Gastroesophageal sphincter (tissue), 4 donors: ENCODE measurements around the gene TRABD2B. TPM values are rescaled to one million over a fixed set of nuclear protein-coding genes. Genes with fewer than 3 reads are reported as not detected.

Experiments used
- ATAC-seq: fragments of 150-250 bp; one replicate; pipeline ENCODE4 v1.9.1; 2016; ENCODE audit warnings: mild to moderate bottlenecking, moderate library complexity
- H3K27ac ChIP-seq, 4 donors: fragments of 200-600 bp; sonication (generic) in 3 of 4; 1 replicate in 3 of 4; 2 replicates in 1 of 4; pipeline ENCODE4 v1.5.1; 2016 to 2019
- H3K27me3 ChIP-seq: fragments of 200-600 bp; sonication (generic); one replicate; pipeline ENCODE4 v1.5.1; 2019
- H3K36me3 ChIP-seq, 2 donors: fragments of 200-600 bp; sonication (generic); one replicate each; pipeline ENCODE4 v1.5.1; 2019; ENCODE audit warnings: control low read depth in 1 of 2
- H3K4me1 ChIP-seq, 3 donors: fragments of 200-600 bp; sonication (generic); 1 replicate in 2 of 3; 2 replicates in 1 of 3; pipeline ENCODE4 v1.5.1; 2016 to 2019; ENCODE audit warnings: control low read depth in 2 of 3
- H3K4me3 ChIP-seq, 2 donors: fragments of 200-600 bp; sonication (generic); one replicate each; pipeline ENCODE4 v1.5.1; 2019; ENCODE audit warnings: mild to moderate bottlenecking in 1 of 2, moderate library complexity in 1 of 2
- H3K9me3 ChIP-seq, 3 donors: fragments of 200-600 bp; sonication (generic); one replicate each; pipeline ENCODE4 v1.5.1; 2017 to 2019; ENCODE audit warnings: control low read depth in 2 of 3
- EP300 ChIP-seq: sonication (generic); formaldehyde crosslinking; IDR thresholded peaks from one replicate; pipeline ENCODE4 v1.6.1; 2017; ENCODE audit warnings: antibody characterized with exemption, mild to moderate bottlenecking
- POLR2A ChIP-seq, 2 donors: fragments of 450-650 bp; IDR thresholded peaks; one replicate each; pipeline ENCODE4 v1.6.1; 2017; ENCODE audit warnings: antibody characterized with exemption in 2 of 2, mild to moderate bottlenecking in 2 of 2, moderate library complexity in 1 of 2
- POLR2AphosphoS5 ChIP-seq: sonication (generic); formaldehyde crosslinking; IDR thresholded peaks from one replicate; pipeline ENCODE4 v1.6.1; 2017; ENCODE audit warnings: antibody characterized with exemption
- WGBS, 2 donors: methylation state at CpG; one replicate each; pipeline ENCODE4 v1.1.5; 2018; ENCODE audit warnings: low coverage in 1 of 2; 5-methylcytosine and 5-hydroxymethylcytosine counted together
- total RNA-seq, 4 donors: library from RNA; depleted of rRNA; stranded (reverse); fragments of >200 nt; gene quantifications; one replicate each; pipeline ENCODE4 v1.1.0, GENCODE V29; 2016
- TF ChIP-seq, protein P1 (sequence below), 4 experiments: fragments of 200-600 bp in 2 of 4; fragments of 450-650 bp in 2 of 4; sonication (generic) in 1 of 4; IDR thresholded peaks; one replicate each; pipeline ENCODE4 v1.5.1; 2017 to 2019; ENCODE audit warnings: antibody characterized with exemption in 4 of 4, mild to moderate bottlenecking in 2 of 4, moderate library complexity in 2 of 4

Gene TRABD2B
- total RNA-seq, 4 donors from 2014 or later = 2.6 to 6.5 (median 3.4) TPM

DNA sequence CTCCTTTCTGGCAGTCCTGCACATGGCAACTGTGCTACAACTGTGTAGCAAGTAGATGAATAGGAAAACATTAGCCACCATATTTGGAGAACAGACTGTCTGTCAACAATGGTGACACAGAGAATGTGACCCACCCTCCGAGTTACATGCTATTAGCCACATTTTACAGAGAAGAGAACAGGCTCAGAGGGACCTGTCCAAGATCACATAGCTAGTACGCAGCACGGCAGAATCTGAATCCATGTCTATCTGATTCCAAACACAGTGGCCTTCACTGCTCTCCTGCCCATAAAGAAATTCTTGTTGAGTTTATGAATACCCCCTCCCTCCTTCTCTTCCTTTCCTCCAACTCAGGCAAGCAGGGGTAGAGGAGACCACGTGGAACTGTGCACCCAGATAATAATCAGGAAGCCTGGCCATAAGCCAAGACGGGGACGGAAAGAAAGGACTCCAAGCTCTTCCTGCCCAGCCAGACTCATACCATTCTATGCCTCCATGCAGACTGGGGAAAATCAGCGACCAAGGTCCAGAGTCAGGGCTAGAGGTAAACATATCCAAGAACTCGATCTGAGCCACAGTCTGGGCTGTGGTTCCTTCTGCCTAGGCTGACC, 78.8 kb downstream of the TRABD2B start:
- no peaks in the 10 kb centered on the region for H3K36me3 ChIP-seq
- 77 to 85% methylated on average over 4 to 7 of the region's 8 CpGs for WGBS, 2 donors
- H3K9me3 ChIP-seq = no peaks in the 10 kb centered on the region
- TF ChIP-seq POLR2A (IDR thresholded peaks at IDR 0.05) (no peak), POLR2AphosphoS5 (no peak), EP300 (no peak)
- TF ChIP-seq, protein P1, sequence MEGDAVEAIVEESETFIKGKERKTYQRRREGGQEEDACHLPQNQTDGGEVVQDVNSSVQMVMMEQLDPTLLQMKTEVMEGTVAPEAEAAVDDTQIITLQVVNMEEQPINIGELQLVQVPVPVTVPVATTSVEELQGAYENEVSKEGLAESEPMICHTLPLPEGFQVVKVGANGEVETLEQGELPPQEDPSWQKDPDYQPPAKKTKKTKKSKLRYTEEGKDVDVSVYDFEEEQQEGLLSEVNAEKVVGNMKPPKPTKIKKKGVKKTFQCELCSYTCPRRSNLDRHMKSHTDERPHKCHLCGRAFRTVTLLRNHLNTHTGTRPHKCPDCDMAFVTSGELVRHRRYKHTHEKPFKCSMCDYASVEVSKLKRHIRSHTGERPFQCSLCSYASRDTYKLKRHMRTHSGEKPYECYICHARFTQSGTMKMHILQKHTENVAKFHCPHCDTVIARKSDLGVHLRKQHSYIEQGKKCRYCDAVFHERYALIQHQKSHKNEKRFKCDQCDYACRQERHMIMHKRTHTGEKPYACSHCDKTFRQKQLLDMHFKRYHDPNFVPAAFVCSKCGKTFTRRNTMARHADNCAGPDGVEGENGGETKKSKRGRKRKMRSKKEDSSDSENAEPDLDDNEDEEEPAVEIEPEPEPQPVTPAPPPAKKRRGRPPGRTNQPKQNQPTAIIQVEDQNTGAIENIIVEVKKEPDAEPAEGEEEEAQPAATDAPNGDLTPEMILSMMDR (IDR thresholded peaks at IDR 0.05) = no peak
- no peak overlapping the region for H3K27ac ChIP-seq
- ATAC-seq = no peak
- H3K4me3 ChIP-seq = no peak overlapping the region
- H3K4me1 ChIP-seq = no peaks in the 10 kb centered on the region
- no peaks in the 10 kb centered on the region for H3K27me3 ChIP-seq

DNA sequence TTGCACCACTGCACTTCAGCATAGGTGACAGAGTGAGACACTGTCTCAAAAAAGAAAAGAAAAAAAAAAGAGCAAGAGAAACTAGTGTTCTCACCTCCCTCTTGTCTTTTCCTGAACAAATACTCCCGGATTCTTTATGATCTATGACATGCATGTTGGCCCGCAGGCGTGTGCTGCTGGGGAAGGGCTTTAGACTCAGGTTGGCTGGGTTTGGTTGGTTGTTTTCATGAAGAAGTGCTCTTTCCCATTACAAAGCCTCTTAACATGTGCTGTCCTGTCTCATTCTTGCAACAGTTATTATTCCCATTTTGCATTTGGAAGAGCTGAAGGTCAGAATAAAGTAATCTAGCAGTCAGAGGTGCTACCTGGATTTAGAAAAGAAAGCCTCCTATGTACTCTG, 79.5 kb downstream of the TRABD2B start:
- WGBS, 2 donors = 80 to 94% methylated on average over 1 to 3 of the region's 3 CpGs
- Histone ChIP-seq H3K4me3 (no peak overlapping the region), H3K27ac (no peak overlapping the region), H3K36me3 (no peaks in the 10 kb centered on the region), H3K4me1 (no peaks in the 10 kb centered on the region), H3K27me3 (no peaks in the 10 kb centered on the region), H3K9me3 (no peaks in the 10 kb centered on the region)
- TF ChIP-seq EP300 (no peak), POLR2A (IDR thresholded peaks at IDR 0.05) (no peak), POLR2AphosphoS5 (no peak)
- TF ChIP-seq, protein P1 (IDR thresholded peaks at IDR 0.05) = no peak
- ATAC-seq = no peak

DNA sequence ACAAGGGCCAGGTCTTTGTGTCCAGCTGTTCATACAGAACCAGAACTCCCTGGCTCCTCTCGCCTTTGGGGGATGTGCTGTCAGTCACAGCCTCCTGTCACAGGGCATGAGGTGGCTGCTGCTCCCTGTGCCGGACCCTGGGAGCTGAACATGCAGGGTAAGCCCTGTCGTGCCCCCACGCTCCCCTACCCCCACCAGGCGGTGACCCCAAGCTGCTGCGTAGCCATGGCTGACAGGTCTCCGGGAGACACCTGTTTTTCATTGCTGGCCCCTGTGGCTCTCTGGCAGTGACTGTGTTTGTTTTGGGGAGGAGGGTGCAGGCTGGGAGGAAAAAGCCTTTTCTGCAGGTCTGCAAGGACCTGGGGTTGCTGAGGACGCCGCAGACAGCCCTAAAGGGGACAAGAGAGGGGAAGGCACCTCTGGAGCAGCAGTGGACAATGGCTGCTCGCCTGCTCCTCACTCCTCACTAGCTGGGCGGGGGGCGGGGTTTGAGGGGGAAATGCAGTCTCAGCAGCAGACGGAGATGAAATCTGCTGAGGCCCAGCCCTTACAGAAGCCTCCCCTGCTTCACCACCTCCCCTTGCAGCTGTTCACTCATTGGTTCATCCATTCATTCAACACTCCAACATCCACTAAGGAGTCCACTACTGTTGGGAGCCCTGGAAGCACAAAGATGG, 81.4 kb downstream of the TRABD2B start:
- Histone ChIP-seq H3K27ac (no peak overlapping the region), H3K9me3 (no peaks in the 10 kb centered on the region), H3K4me1 (no peaks in the 10 kb centered on the region), H3K4me3 (no peak overlapping the region), H3K36me3 (no peaks in the 10 kb centered on the region), H3K27me3 (no peaks in the 10 kb centered on the region)
- ATAC-seq = no peak
- TF ChIP-seq POLR2A (IDR thresholded peaks at IDR 0.05) (no peak), POLR2AphosphoS5 (no peak), EP300 (no peak)
- TF ChIP-seq, protein P1 (IDR thresholded peaks at IDR 0.05) = no peak
- 45% methylated on average over 2 of the region's 13 CpGs; no CpG with 5 or more reads in 1 of the 2 donors for WGBS, 2 donors

DNA sequence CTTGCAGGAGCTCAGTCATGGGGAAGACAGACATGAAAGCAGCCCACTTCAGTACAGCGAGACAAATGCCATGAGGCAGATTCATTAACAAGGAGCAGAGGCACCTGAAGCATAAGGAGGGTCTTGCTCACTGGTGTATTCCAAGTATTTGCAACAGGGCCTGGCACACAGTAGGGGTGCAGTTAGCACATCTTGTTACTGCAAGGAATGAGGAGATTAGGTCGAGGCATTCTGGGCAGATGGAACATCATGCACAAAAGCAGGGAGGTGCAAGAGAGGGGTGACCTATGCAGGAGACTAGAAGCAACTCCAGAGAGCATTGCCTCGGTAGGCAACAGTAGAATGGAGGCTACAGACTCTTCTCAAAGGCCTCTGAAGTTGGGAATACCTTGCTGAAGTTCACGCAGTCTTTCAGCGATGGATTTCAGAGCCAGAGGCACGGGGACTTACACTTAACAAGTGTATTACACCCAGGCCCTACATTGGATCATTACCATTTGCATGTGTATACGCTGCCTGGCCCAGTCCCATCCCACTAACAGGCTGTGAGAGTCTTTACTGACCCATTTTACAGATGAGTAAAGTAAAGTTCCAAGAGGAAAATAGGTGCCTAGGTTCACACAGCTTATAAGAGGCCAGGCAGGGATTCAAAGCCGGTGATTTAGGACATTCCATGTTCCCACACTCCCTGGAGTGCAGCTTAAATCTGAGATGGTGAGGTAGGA, 82.1 kb downstream of the TRABD2B start:
- TF ChIP-seq POLR2A (IDR thresholded peaks at IDR 0.05) = no peak
- no peak for TF ChIP-seq POLR2AphosphoS5
- TF ChIP-seq EP300 = no peak
- TF ChIP-seq, protein P1 (IDR thresholded peaks at IDR 0.05) = no peak
- Histone ChIP-seq H3K27ac (no peak overlapping the region), H3K27me3 (no peaks in the 10 kb centered on the region), H3K36me3 (no peaks in the 10 kb centered on the region), H3K9me3 (no peaks in the 10 kb centered on the region), H3K4me1 (no peaks in the 10 kb centered on the region), H3K4me3 (no peak overlapping the region)
- 92 to 100% methylated on average over 1 to 8 of the region's 8 CpGs for WGBS, 2 donors
- no peak for ATAC-seq
